Measurements from ENCODE around the gene C16orf46. TPM values are rescaled to one million over a fixed set of nuclear protein-coding genes. Genes with fewer than 3 reads are reported as not detected.

Gene C16orf46
- total and polyA plus RNA-seq, 12 donors = 0.17 to 6.0 (median 0.59) TPM; not detected in 3

GRCh38 chr16:81067166-81067565 is 9.9 kb downstream of the C16orf46 start:
- H3K4me3 ChIP-seq = no peak overlapping the region
- no peak overlapping the region for H3K27ac ChIP-seq
- no peaks in the 10 kb centered on the region for H3K9me3 ChIP-seq (replicated peaks in 1 of 3)
- H3K36me3 ChIP-seq (replicated peaks in 1 of 2) = no peaks in the 10 kb centered on the region
- no peak for DNase-seq
- TF ChIP-seq POLR2A (IDR thresholded peaks at IDR 0.05) (no peak), CTCF (IDR thresholded peaks at IDR 0.05) (no peak)
- H3K4me1 ChIP-seq (replicated peaks in 1 of 2) = no peaks in the 10 kb centered on the region
- intact Hi-C loops (cut with DNase I) = no loop called here
- no peaks in the 10 kb centered on the region for H3K27me3 ChIP-seq
- 83 to 88% (median 86%) methylated on average over 1 of the region's 1 CpG for WGBS, 4 donors

- Histone ChIP-seq H3K9me3 (replicated peaks in 1 of 3) (no peaks in the 10 kb centered on the region), H3K27me3 (no peaks in the 10 kb centered on the region), H3K4me1 (replicated peaks in 1 of 2) (no peaks in the 10 kb centered on the region), H3K36me3 (replicated peaks in 1 of 2) (no peaks in the 10 kb centered on the region), H3K27ac (no peak overlapping the region), H3K4me3 (no peak overlapping the region)
- intact Hi-C loops (cut with DNase I) = no loop called here
- 75 to 78% (median 76%) methylated on average over 4 of the region's 4 CpGs for WGBS, 4 donors
- DNase-seq = no peak
- no peak for TF ChIP-seq CTCF (IDR thresholded peaks at IDR 0.05)
- TF ChIP-seq POLR2A (IDR thresholded peaks at IDR 0.05) = no peak
Measured at GRCh38 chr16:81066681-81067080, 10.4 kb downstream of the C16orf46 start.

- no peaks in the 10 kb centered on the region for H3K27me3 ChIP-seq
- H3K4me1 ChIP-seq (replicated peaks in 1 of 2) = no peaks in the 10 kb centered on the region
- no peak for TF ChIP-seq CTCF (IDR thresholded peaks at IDR 0.05)
- TF ChIP-seq POLR2A (IDR thresholded peaks at IDR 0.05) = no peak
- WGBS, 4 donors = 90 to 95% (median 93%) methylated on average over 10 of the region's 10 CpGs
- intact Hi-C loops (cut with DNase I) = no loop called here
- no peaks in the 10 kb centered on the region for H3K9me3 ChIP-seq (replicated peaks in 1 of 3)
- H3K36me3 ChIP-seq (replicated peaks in 1 of 2) = no peaks in the 10 kb centered on the region
- H3K4me3 ChIP-seq = no peak overlapping the region
- DNase-seq = no peak
- H3K27ac ChIP-seq = no peak overlapping the region
Measured at GRCh38 chr16:81061871-81062608, 15.0 kb downstream of the C16orf46 start.

- Histone ChIP-seq H3K9me3 (replicated peaks in 1 of 3) (no peaks in the 10 kb centered on the region), H3K4me1 (replicated peaks in 1 of 2) (no peaks in the 10 kb centered on the region), H3K4me3 (no peak overlapping the region), H3K27ac (no peak overlapping the region), H3K27me3 (no peaks in the 10 kb centered on the region), H3K36me3 (replicated peaks in 1 of 2) (no peaks in the 10 kb centered on the region)
- intact Hi-C loops (cut with DNase I) = no loop called here
- TF ChIP-seq CTCF (IDR thresholded peaks at IDR 0.05) (no peak), POLR2A (IDR thresholded peaks at IDR 0.05) (no peak)
- WGBS, 4 donors = 84 to 88% (median 86%) methylated on average over 10 of the region's 10 CpGs
- no peak for DNase-seq
Measured at GRCh38 chr16:81061307-81061640, 15.8 kb downstream of the C16orf46 start.
